Stimulated activated CD8-positive, alpha-beta memory T cell treated with anti-CD3 and anti-CD28 coated beads, Interleukin-12 subunit alpha, Interleukin-12 subunit beta, amount 100 ng/mL, for 1 hour (primary cell): ENCODE results near the gene SLC25A22.

ENCODE experiments used
- DNase-seq: peaks from one replicate; pipeline ENCODE4 v3.0.0-alpha.2; 2020; ENCODE audit warnings: low read depth

SLC25A22 gene

GRCh38 chr11:788953-789940 lies 8.8 kb downstream of the SLC25A22 start:
- DNase-seq: no peak

GRCh38 chr11:788009-788640 lies 10.0 kb downstream of the SLC25A22 start:
- no peak for DNase-seq

- DNase-seq: no peak
Observed at GRCh38 chr11:787084-787675, 10.9 kb downstream of the SLC25A22 start.

GRCh38 chr11:786235-787083 lies 11.6 kb downstream of the SLC25A22 start:
- no peak for DNase-seq

- no peak for DNase-seq
Observed at GRCh38 chr11:783581-784015, 14.5 kb downstream of the SLC25A22 start.

GRCh38 chr11:782264-783174 lies 15.6 kb downstream of the SLC25A22 start:
- no peak for DNase-seq

- no peak for DNase-seq
Observed at GRCh38 chr11:779955-780532, 18.0 kb downstream of the SLC25A22 start.

GRCh38 chr11:778976-779954 lies 18.8 kb downstream of the SLC25A22 start:
- DNase-seq: no peak

GRCh38 chr11:777288-778255 lies 20.5 kb downstream of the SLC25A22 start, which contains the start of gene GATD1:
Gene GATD1, minus strand, starts transcription at chr11:777487. Its CDS starts 25 bp downstream, at chr11:777462.
- peak; percentile 90 for DNase-seq

GRCh38 chr11:776561-777287 lies 21.4 kb downstream of the SLC25A22 start:
- no peak for DNase-seq

- no peak for DNase-seq
Observed at GRCh38 chr11:776263-776560, 21.9 kb downstream of the SLC25A22 start.

GRCh38 chr11:774873-775592 lies 23.0 kb downstream of the SLC25A22 start:
- DNase-seq: no peak

GRCh38 chr11:773830-774229 lies 24.3 kb downstream of the SLC25A22 start:
- no peak for DNase-seq

- DNase-seq: no peak
Observed at GRCh38 chr11:773425-773824, 24.7 kb downstream of the SLC25A22 start.

GRCh38 chr11:772429-773390 lies 25.4 kb downstream of the SLC25A22 start:
- no peak for DNase-seq
